Pulmonary artery endothelial cell (primary cell): Measurements from ENCODE around the gene TUBB6. TPM values are rescaled to one million over a fixed set of nuclear protein-coding genes. Genes with fewer than 3 reads are reported as not detected.

Experiments used
- DNase-seq: peaks from one replicate; pipeline ENCODE4 v3.0.0-alpha.2; 2011; ENCODE audit warnings: low read depth, low spot score
- total RNA-seq: library from RNA; depleted of rRNA; stranded (reverse); fragments of >200 nt; gene quantifications from 2 replicates; pipeline ENCODE4 v1.2.3, GENCODE V29; 2014

Gene TUBB6
- total RNA-seq, 1 donor from 2014 or later: 1,098 TPM

- DNase-seq: no peak
These were observed 6.7 kb downstream of the TUBB6 start for GRCh38 chr18:12314591-12315305.

DNA sequence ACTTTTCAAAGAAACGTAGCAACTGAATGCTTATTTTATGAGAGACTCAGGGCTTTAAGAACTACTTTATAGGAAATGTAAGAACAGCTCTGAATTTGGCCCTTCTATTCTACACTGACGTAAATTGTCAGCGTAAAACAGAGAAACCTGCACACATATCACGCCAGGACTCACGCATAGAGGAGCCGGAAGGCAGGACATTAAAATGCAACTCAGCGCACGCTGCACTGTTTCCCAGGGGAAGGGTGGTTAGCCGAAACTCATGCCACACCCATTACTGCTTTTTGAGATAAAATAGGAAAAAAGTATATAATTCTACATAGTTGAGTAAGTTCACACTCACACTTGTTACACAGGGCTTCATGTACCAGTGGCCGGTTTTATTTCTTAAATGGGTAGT is 7.4 kb downstream of the TUBB6 start:
- DNase-seq: no peak

DNA sequence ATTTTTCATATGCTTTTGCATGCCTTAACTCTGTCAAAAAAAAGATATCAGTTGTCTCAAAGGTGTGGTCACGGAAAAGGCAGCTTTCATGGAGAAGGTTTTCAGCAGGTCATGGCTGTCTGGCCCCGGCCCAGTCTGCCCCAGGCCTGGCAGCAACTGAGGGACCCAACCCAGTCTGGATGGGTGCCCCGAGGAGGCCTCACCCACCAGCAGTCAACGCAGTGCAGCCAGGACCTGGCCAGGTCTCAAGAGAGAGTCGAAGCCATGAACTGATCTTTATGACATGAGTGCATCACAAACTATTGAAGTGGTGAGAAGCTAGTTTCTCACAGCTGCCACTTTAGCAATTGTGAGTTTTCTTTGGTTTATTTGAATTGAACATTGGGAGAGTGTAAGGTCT is 7.9 kb downstream of the TUBB6 start:
- no peak for DNase-seq

DNA sequence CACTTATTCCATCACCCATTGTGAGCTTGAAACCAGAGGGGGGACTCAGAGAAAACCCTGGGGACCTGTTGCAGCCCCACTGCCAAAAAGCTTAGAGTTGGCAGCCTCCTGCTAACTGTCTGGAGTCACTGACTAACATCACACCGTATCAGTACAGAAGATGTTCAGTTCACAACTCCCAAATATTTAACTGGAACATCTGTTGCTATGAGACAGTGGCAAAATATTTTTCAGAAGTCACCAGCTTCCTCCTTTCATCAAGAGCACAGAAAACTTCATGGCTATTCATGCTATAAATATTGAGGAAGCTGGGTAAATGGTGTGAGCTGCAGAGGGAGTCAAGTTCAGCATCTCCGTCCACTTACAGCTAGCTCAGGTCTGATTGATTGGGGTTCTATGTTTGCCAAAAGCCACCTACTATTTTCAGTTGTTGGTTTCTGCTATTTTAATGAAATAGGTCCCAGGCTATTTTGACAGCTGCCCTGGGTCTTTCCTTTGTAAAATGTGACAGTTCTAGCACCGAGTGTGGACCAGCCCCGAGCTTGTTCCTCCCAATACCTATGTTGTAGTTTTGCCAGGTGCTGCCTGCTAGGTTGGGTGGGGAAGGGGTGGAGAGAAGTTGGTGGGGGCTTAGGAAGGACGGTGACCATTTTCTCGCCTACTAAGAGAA is 9.8 kb downstream of the TUBB6 start:
- no peak for DNase-seq

DNA sequence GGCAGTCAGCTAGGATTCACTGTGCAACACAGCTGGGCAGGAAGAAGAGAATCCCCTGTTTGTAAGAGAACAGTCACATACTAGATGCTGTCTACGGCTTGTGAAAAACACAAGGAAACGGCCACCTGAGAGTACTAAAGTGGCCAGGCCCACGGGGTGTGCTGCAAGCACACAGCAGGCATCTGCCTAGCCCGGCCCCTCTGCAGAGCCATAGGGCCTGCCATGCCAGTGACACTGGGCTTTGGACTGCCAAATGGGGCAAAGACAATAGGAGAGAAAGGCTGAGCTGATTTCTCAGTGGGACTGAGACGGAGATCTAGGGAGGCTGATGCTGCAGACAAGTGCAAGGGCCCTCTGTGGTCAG is 10.3 kb downstream of the TUBB6 start:
- DNase-seq: no peak

- DNase-seq: no peak
These were observed 10.8 kb downstream of the TUBB6 start for GRCh38 chr18:12318857-12319256.

DNA sequence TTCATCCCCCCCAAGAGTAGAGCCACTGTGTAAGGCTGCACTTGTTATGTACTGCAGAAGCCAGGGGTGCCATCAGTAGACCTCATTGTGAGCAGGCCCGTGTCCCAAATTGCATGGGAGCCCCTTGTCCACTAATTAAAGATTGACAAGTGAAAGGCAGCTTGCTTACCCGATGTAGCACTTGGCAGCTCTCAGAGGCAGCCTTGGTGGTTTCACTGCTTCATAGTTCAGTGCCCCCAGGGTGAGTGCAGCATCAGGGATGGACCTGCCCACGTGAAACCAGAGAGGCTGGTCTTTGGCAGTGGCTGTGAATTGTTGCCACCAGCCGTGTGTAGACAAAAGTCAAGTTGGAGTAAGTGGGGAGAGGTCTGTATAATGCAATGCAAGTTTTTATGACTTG is 13.3 kb downstream of the TUBB6 start:
- DNase-seq: no peak

DNA sequence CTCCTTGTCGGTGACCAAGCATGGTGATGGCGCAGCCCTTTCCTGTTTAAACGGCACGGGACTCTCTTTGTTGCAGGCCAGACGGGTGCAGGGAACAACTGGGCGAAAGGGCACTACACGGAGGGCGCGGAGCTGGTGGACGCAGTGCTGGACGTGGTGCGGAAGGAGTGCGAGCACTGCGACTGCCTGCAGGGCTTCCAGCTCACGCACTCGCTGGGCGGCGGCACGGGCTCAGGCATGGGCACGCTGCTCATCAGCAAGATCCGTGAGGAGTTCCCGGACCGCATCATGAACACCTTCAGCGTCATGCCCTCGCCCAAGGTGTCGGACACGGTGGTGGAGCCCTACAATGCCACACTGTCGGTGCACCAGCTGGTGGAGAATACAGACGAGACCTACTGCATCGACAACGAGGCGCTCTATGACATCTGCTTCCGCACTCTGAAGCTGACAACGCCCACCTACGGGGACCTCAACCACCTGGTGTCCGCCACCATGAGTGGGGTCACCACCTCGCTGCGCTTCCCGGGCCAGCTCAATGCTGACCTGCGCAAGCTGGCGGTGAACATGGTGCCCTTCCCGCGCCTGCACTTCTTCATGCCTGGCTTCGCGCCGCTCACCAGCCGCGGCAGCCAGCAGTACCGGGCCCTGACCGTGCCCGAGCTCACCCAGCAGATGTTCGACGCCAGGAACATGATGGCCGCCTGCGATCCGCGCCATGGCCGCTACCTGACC is 17.1 kb downstream of the TUBB6 start:
- no peak for DNase-seq

DNA sequence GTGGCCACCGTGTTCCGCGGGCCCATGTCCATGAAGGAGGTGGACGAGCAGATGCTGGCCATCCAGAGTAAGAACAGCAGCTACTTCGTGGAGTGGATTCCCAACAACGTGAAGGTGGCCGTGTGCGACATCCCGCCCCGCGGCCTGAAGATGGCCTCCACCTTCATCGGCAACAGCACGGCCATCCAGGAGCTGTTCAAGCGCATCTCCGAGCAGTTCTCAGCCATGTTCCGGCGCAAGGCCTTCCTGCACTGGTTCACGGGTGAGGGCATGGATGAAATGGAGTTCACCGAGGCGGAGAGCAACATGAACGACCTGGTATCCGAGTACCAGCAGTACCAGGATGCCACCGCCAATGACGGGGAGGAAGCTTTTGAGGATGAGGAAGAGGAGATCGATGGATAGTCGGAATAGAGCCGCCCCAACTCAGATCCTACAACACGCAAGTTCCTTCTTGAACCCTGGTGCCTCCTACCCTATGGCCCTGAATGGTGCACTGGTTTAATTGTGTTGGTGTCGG is 17.7 kb downstream of the TUBB6 start:
- no peak for DNase-seq

DNA sequence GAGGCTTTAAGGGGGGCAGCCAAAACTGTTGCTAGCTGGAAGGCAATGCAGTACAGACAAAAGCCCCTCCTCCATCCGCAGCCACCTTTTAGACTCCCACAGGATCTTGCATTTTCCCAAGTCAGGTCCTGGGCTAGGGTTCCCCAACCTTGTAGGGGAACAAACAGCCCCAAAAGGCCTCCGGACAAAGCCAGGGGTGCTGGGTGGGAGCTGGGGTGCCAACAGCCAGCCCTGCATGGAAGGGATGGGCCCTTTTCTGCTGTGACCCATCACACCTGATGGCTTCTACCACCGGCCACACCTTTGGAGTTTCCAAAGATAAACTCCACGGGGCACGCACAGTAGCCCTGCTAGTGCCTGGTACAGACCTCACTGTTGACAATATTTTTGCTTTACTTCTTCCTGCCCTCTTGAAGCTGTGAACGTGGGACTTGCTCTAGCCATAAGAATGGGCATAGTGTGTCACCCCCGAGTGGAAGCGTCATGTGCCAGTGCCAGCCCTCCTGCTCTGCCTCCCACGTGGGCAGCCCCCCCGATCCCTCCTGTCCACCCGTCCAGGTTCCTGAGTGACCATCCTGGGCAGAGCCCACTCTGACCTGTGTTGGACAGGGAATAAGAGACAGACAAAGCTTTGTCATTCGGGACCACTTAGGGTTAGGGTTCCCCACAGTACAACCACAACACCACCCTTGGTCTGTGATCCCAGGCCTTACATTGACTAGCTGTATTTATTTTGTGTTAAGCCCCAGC is 18.8 kb downstream of the TUBB6 start:
- no peak for DNase-seq

GRCh38 chr18:12327510-12328178 is 19.6 kb downstream of the TUBB6 start:
- DNase-seq: peak; percentile 50

DNA sequence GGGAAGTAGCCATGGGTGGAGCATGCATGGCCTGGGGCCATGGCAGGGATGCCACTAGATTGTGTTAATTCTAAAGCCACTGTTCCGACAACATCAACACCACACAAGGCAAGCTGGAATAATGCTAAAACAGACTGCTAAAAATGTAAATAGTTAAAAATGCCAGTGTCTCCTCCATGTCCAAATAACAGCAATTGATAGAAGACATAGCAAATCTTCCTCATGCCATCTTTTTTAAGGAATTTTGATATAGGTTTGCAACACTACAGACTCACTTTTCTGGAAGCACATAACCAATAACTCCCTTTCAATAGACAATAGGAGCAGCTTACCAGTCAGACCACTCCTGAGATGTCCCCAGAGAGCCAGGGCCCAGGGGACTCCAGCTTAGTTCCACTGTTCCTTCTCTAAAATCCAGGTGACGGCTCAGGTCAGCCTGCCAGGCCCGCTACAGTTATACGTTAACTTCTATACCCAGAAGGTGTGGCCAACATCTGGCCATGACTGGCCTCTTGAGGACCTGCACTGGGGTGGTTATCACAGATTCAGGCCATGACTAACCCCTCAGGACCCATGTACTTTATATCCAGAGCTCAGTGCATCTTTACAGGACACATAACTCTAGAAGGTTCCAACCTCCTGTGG is 20.3 kb downstream of the TUBB6 start:
- no peak for DNase-seq

GRCh38 chr18:12329125-12329698 is 21.2 kb downstream of the TUBB6 start:
- no peak for DNase-seq

DNA sequence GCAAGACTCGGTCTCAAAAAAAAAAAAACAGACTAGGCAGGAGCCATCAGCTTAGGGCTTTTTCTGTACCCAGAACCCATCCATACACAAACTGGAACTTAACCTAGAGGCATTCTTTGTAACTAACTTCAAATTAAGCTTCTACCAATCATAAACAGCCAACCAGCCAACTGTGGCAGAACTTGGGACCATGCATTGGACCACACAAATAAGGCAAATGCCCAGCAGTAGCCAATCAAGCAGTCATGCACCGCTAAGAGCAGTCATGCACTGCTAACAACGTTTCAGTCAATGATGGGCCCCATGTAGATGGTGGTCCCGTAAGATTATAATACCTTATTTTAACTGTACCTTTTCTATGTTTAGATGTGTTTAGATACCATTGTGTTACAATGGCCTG is 22.7 kb downstream of the TUBB6 start:
- no peak for DNase-seq

DNA sequence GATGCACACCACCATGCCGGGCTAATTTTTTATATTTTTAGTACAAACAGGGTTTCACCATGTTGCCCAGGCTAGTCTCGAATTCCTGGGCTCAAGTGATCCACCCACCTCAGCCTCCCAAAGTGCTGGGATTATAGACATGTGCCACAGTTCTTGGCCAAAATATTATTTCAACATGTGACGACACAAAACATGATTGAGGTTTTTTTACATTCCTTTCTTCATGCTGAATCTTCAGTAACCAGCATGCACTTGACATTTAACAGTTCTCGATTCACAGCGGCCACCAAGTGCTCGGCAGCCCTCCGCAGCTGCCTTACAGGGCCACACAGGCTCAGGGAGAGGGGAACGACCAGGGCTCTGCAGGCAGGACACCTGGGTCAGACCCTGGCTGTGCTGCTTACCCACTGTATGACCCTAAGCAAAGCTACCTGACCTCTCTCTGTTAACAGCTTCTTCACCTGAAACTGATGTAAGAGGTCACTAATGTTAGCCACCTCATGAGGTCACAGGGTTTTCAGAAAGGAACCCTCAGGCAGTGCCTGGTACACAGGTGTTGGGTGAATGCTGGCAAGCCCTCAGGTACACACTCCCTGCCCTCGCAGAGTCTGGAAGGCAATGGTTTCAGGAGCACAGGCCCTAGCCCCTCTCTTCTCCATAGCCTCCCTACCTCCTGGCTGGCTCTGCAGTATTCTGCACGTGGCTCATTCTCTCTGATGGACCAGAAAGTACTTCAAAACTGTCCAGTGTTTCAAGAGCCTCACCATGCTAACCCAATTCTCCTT is 25.7 kb downstream of the TUBB6 start:
- DNase-seq: no peak

- no peak for DNase-seq
These were observed 26.3 kb downstream of the TUBB6 start for GRCh38 chr18:12334366-12334808.

DNA sequence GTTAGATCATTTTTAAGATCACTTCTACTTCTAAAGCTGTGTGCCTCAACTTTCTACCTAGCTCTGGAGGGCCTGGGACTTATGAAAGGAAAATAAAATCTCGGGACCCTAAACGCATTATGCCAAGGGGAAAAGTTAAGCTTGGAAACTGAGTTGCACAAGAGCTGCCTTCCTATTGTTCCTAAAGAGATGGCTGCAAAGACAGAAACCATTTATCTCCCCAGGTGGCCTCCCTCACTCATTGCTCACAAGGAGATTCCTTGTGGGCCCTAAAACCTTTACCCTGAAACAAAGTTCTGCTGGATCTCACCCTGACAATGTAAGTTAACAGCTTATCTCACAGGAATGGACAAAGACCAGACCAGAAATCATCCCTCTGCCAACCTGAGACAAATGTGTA is 26.8 kb downstream of the TUBB6 start:
- DNase-seq: no peak

DNA sequence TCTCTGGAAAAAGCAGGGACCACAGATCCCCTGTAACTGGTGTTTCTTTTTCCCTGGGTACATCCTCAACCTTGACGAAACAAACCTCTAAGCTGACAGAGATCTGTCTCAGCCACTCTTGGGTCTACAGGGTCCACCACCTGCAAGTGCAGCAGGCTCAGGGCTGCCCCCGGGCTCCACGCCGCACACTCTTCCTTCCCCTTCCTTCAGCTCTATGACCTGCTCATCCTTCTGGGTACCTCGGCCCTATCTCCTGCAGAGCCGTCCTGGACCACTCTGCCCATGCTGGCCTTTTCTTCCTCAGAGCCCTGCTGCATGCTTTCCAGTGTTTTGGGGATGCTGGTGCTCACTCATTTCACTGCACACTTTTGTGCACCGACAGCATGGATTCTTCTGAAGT is 27.5 kb downstream of the TUBB6 start:
- DNase-seq: no peak

GRCh38 chr18:12336171-12336613 is 28.2 kb downstream of the TUBB6 start:
- no peak for DNase-seq
